Stimulated activated CD8-positive, alpha-beta memory T cell treated with anti-CD3 and anti-CD28 coated beads, Interleukin-7, amount 100 ng/mL, for 4 hours (primary cell): ENCODE measurements around the gene PURA.
"Not testable (repeated sequence)": the region's sequence is repeated elsewhere in the genome, so short reads cannot be mapped to it uniquely, and the experiment has no call there.

Experiments
- DNase-seq, 2 donors: peaks; one replicate each; pipeline ENCODE4 v3.0.0-alpha.2; 2020; ENCODE audit warnings: low read depth in 2 of 2

The PURA gene

GRCh38 chr5:140135127-140135526 is 21.2 kb downstream of the PURA start:
- no peak for DNase-seq

- DNase-seq = no peak
Measured at GRCh38 chr5:140136624-140137023, 22.7 kb downstream of the PURA start.

GRCh38 chr5:140140435-140140834 is 26.5 kb downstream of the PURA start:
- DNase-seq = no peak

GRCh38 chr5:140141241-140141640 is 27.3 kb downstream of the PURA start:
- DNase-seq = no peak

GRCh38 chr5:140142246-140142645 is 28.3 kb downstream of the PURA start:
- DNase-seq = no peak

- no peak for DNase-seq
Measured at GRCh38 chr5:140142856-140143255, 28.9 kb downstream of the PURA start.

- DNase-seq = no peak
Measured at GRCh38 chr5:140143521-140144258, 29.8 kb downstream of the PURA start.

- no peak for DNase-seq
Measured at GRCh38 chr5:140145256-140145655, 31.3 kb downstream of the PURA start.

GRCh38 chr5:140145818-140146522 is 32.1 kb downstream of the PURA start:
- peak in 1 of 2 donors; percentile 39 for DNase-seq

- no peak for DNase-seq
Measured at GRCh38 chr5:140146523-140146842, 32.6 kb downstream of the PURA start.

GRCh38 chr5:140147460-140147859 is 33.6 kb downstream of the PURA start:
- no peak for DNase-seq

- DNase-seq = no peak
Measured at GRCh38 chr5:140148508-140148907, 34.6 kb downstream of the PURA start.

GRCh38 chr5:140150201-140150600 is 36.3 kb downstream of the PURA start:
- DNase-seq = no peak

GRCh38 chr5:140151144-140152021 is 37.5 kb downstream of the PURA start:
- no peak for DNase-seq

GRCh38 chr5:140152022-140152999 is 38.4 kb downstream of the PURA start:
- no peak for DNase-seq

GRCh38 chr5:140153255-140153654 is 39.3 kb downstream of the PURA start:
- DNase-seq = no peak

GRCh38 chr5:140153905-140154304 is 40.0 kb downstream of the PURA start:
- no peak for DNase-seq

- not testable (repeated sequence) for DNase-seq
Measured at GRCh38 chr5:140154710-140155381, 40.9 kb downstream of the PURA start.

- peak; percentile 71 to 76 for DNase-seq
Measured at GRCh38 chr5:140157032-140157781, 43.3 kb downstream of the PURA start.
